ENCODE data around the gene SLC25A2. TPM values are rescaled to one million over a fixed set of nuclear protein-coding genes. Genes with fewer than 3 reads are reported as not detected.

Gene SLC25A2
- polyA plus RNA-seq, 1 experiment: not detected

GRCh38 chr5:141260458-141261237 lies 43.2 kb downstream of the SLC25A2 start:
- CTCF ChIA-PET: no interaction called here
- no peaks in the 10 kb centered on the region for H3K27me3 ChIP-seq (ENCODE audit: control insufficient read depth, insufficient read depth, low read length)
- H3K9me3 ChIP-seq (ENCODE audit: control insufficient read depth, insufficient read depth, low read length): peaks cover 29% of the 10 kb centered on the region
- no peak for DNase-seq (ENCODE audit: low read depth, low spot score)
- H3K27ac ChIP-seq (ENCODE audit: low read depth, low read length): no peak overlapping the region
- no peak overlapping the region for H3K4me3 ChIP-seq (ENCODE audit: low read depth, low read length)
- no peak for TF ChIP-seq CTCF (IDR thresholded peaks at IDR 0.05; ENCODE audit: low read depth, low read length)
- POLR2A ChIA-PET: no interaction called here

DNA sequence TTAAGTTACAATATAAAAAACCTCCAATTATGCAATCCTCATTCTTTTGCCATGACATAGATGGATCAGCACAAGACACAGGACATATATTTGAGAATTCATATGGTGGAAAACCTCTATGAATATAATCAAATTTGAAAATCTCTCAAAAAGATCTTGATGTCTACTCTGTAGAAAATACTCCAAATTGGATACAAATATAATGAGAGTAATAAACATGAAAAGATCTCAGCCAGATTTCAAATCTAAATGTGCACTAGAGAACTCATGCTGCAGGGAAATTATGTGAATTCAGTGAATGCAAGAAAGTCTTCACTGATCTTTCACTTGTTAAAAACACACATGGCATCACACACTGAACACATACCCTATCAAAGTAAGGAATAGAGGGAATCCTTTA lies 44.9 kb downstream of the SLC25A2 start:
- peaks cover 29% of the 10 kb centered on the region for H3K9me3 ChIP-seq (ENCODE audit: control insufficient read depth, insufficient read depth, low read length)
- no peaks in the 10 kb centered on the region for H3K27me3 ChIP-seq (ENCODE audit: control insufficient read depth, insufficient read depth, low read length)
- no peak for DNase-seq (ENCODE audit: low read depth, low spot score)
- CTCF ChIA-PET: no interaction called here
- no peak for TF ChIP-seq CTCF (IDR thresholded peaks at IDR 0.05; ENCODE audit: low read depth, low read length)
- no peak overlapping the region for H3K4me3 ChIP-seq (ENCODE audit: low read depth, low read length)
- H3K27ac ChIP-seq (ENCODE audit: low read depth, low read length): no peak overlapping the region
- POLR2A ChIA-PET: no interaction called here

DNA sequence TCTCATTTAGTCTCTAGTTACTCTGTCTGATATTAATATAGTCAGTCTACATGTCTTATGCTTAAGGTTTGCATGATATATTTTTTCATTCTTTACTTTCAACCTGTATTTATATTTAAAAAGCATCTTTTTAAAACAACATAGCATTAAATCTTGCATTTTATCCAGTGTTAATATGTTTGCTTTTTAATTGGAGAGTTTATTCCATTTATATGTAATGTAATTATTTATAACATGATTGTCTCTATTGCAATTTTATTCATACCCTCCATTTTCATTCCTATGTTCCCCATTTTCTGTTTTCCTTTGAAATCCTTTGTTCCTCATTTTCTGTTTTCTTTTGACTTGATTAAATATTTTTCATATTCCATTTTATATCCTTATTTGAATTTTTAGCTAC lies 45.4 kb downstream of the SLC25A2 start:
- ChIA-PET POLR2A (no interaction called here), CTCF (no interaction called here)
- H3K27ac ChIP-seq (ENCODE audit: low read depth, low read length): no peak overlapping the region
- no peak for TF ChIP-seq CTCF (IDR thresholded peaks at IDR 0.05; ENCODE audit: low read depth, low read length)
- DNase-seq (ENCODE audit: low read depth, low spot score): no peak
- H3K27me3 ChIP-seq (ENCODE audit: control insufficient read depth, insufficient read depth, low read length): no peaks in the 10 kb centered on the region
- H3K4me3 ChIP-seq (ENCODE audit: low read depth, low read length): no peak overlapping the region
- H3K9me3 ChIP-seq (ENCODE audit: control insufficient read depth, insufficient read depth, low read length): peaks cover 25% of the 10 kb centered on the region

Other genes with a start within 250 kb of the SLC25A2 start
- 0.86 and 1.1 TPM in 2 replicates for gene PCDHB2, start 209.4 kb downstream of the SLC25A2 start, polyA plus RNA-seq (2011; rRNA removed)
- 0.12 and 0.15 TPM in 2 replicates for gene PCDHB3, start 203.6 kb downstream of the SLC25A2 start, polyA plus RNA-seq (2011; rRNA removed)
- 0.04 and 0.06 TPM in 2 replicates for gene PCDHB4, start 182.2 kb downstream of the SLC25A2 start, polyA plus RNA-seq (2011; rRNA removed)
- 0.68 and 0.72 TPM in 2 replicates for gene PCDHB5, start 168.8 kb downstream of the SLC25A2 start, polyA plus RNA-seq (2011; rRNA removed)
- gene PCDHB6, start 154.0 kb downstream of the SLC25A2 start, polyA plus RNA-seq (2011; rRNA removed): 0.21 TPM in 2 replicates
- gene PCDHB7, start 131.4 kb downstream of the SLC25A2 start, polyA plus RNA-seq (2011; rRNA removed): 0.61 and 0.62 TPM in 2 replicates
- 0.20 and 0.25 TPM in 2 replicates for gene PCDHB8, start 126.3 kb downstream of the SLC25A2 start, polyA plus RNA-seq (2011; rRNA removed)
- gene PCDHB16, start 121.7 kb downstream of the SLC25A2 start, polyA plus RNA-seq (2011; rRNA removed): 0.45 and 0.66 TPM in 2 replicates
- 0.22 and 0.45 TPM in 2 replicates for gene PCDHB9, start 116.9 kb downstream of the SLC25A2 start, polyA plus RNA-seq (2011; rRNA removed)
- gene PCDHB10, start 111.7 kb downstream of the SLC25A2 start, polyA plus RNA-seq (2011; rRNA removed): 0.45 and 0.74 TPM in 2 replicates
- gene PCDHB11, start 104.4 kb downstream of the SLC25A2 start, polyA plus RNA-seq (2011; rRNA removed): 0.16 and 0.25 TPM in 2 replicates
- gene PCDHB12, start 95.3 kb downstream of the SLC25A2 start, polyA plus RNA-seq (2011; rRNA removed): 0.32 and 0.40 TPM in 2 replicates
- 0.60 and 0.73 TPM in 2 replicates for gene PCDHB13, start 90.1 kb downstream of the SLC25A2 start, polyA plus RNA-seq (2011; rRNA removed)
- 0.98 and 1.1 TPM in 2 replicates for gene PCDHB14, start 80.7 kb downstream of the SLC25A2 start, polyA plus RNA-seq (2011; rRNA removed)
- gene PCDHB15, start 58.7 kb downstream of the SLC25A2 start, polyA plus RNA-seq (2011; rRNA removed): 0.88 and 0.93 TPM in 2 replicates
- gene TAF7, start 16.7 kb upstream of the SLC25A2 start, polyA plus RNA-seq (2011; rRNA removed): 60.3 and 71.0 TPM in 2 replicates
- 1.9 and 2.2 TPM in 2 replicates for gene PCDHGA1, start 26.5 kb upstream of the SLC25A2 start, polyA plus RNA-seq (2011; rRNA removed)
- gene PCDHGA2, start 34.7 kb upstream of the SLC25A2 start, polyA plus RNA-seq (2011; rRNA removed): 6.1 and 6.3 TPM in 2 replicates
- gene PCDHGA3, start 39.8 kb upstream of the SLC25A2 start, polyA plus RNA-seq (2011; rRNA removed): 0.92 and 1.2 TPM in 2 replicates
- 3.2 TPM in 2 replicates for gene PCDHGB1, start 46.0 kb upstream of the SLC25A2 start, polyA plus RNA-seq (2011; rRNA removed)
- 6.3 and 7.6 TPM in 2 replicates for gene PCDHGA4, start 51.0 kb upstream of the SLC25A2 start, polyA plus RNA-seq (2011; rRNA removed)
- gene PCDHGB2, start 55.9 kb upstream of the SLC25A2 start, polyA plus RNA-seq (2011; rRNA removed): 4.6 and 4.8 TPM in 2 replicates
- 1.4 and 1.8 TPM in 2 replicates for gene PCDHGA5, start 60.1 kb upstream of the SLC25A2 start, polyA plus RNA-seq (2011; rRNA removed)
- gene PCDHGB3, start 66.2 kb upstream of the SLC25A2 start, polyA plus RNA-seq (2011; rRNA removed): 3.6 and 4.3 TPM in 2 replicates
- 4.7 and 4.8 TPM in 2 replicates for gene PCDHGA6, start 69.8 kb upstream of the SLC25A2 start, polyA plus RNA-seq (2011; rRNA removed)
- gene PCDHGA7, start 78.7 kb upstream of the SLC25A2 start, polyA plus RNA-seq (2011; rRNA removed): 2.7 TPM in 2 replicates
- gene PCDHGB4, start 83.6 kb upstream of the SLC25A2 start, polyA plus RNA-seq (2011; rRNA removed): 10.3 and 10.9 TPM in 2 replicates
- gene PCDHGA8, start 88.6 kb upstream of the SLC25A2 start, polyA plus RNA-seq (2011; rRNA removed): 0.93 and 1.1 TPM in 2 replicates
- 12.5 TPM in 2 replicates for gene PCDHGB5, start 93.9 kb upstream of the SLC25A2 start, polyA plus RNA-seq (2011; rRNA removed)
- 6.4 and 8.0 TPM in 2 replicates for gene PCDHGA9, start 98.7 kb upstream of the SLC25A2 start, polyA plus RNA-seq (2011; rRNA removed)
- gene PCDHGB6, start 104.0 kb upstream of the SLC25A2 start, polyA plus RNA-seq (2011; rRNA removed): 3.3 and 3.8 TPM in 2 replicates
- 9.2 and 11.7 TPM in 2 replicates for gene PCDHGA10, start 108.9 kb upstream of the SLC25A2 start, polyA plus RNA-seq (2011; rRNA removed)
- 16.2 and 17.0 TPM in 2 replicates for gene PCDHGB7, start 113.6 kb upstream of the SLC25A2 start, polyA plus RNA-seq (2011; rRNA removed)
- 7.5 and 7.7 TPM in 2 replicates for gene PCDHGA11, start 117.0 kb upstream of the SLC25A2 start, polyA plus RNA-seq (2011; rRNA removed)
- 3.4 and 4.3 TPM in 2 replicates for gene PCDHGA12, start 126.5 kb upstream of the SLC25A2 start, polyA plus RNA-seq (2011; rRNA removed)
- gene PCDHGC3, start 171.9 kb upstream of the SLC25A2 start, polyA plus RNA-seq (2011; rRNA removed): 47.4 and 61.1 TPM in 2 replicates
- gene PCDHGC4, start 181.0 kb upstream of the SLC25A2 start, polyA plus RNA-seq (2011; rRNA removed): 0.46 and 0.83 TPM in 2 replicates
- 2.4 and 2.5 TPM in 2 replicates for gene PCDHGC5, start 185.0 kb upstream of the SLC25A2 start, polyA plus RNA-seq (2011; rRNA removed)

All from AG04450 (cell line).